K562 (cell line): ENCODE measurements around the gene TXNRD2. TPM values are rescaled to one million over a fixed set of nuclear protein-coding genes. Genes with fewer than 3 reads are reported as not detected.

Experiments
- CEBPB ChIP-seq: fragments of 450-650 bp; IDR thresholded peaks from 2 replicates; pipeline ENCODE4 v1.6.1; 2016; ENCODE audit warnings: missing genetic modification characterization, missing compliant biosample characterization
- MAFK ChIP-seq: IDR thresholded peaks from 2 replicates; pipeline ENCODE4 v1.6.1; 2011; ENCODE audit warnings: low read length, improper control_type of control experiment
- ZFP1 ChIP-seq: fragments of 450-650 bp; formaldehyde crosslinking; IDR thresholded peaks from 2 replicates; pipeline ENCODE4 v1.4.0; 2020; ENCODE audit warnings: mild to moderate bottlenecking, mixed read lengths
- ZNF507 ChIP-seq: conservative IDR thresholded peaks from 2 replicates; pipeline ENCODE4 v1.6.1; 2017; ENCODE audit warnings: missing genetic modification characterization, missing compliant biosample characterization
- ZNF551 ChIP-seq: fragments of 250-450 bp; sonication (Bioruptor Pico); IDR thresholded peaks from 2 replicates; pipeline ENCODE4 v1.5.0; 2021; ENCODE audit warnings: mild to moderate bottlenecking, moderate library complexity
- polyA plus RNA-seq, 8 experiments: library from polyadenylated mRNA; depleted of rRNA in 4 of 8; stranded (reverse) in 5 of 8; unstranded in 3 of 8; fragments of >200 nt; fragmentation: Nextera tagmentation in 2 of 8; fragmentation: Illumina TruSeq in 1 of 8; extraction: Ambion mirVana in 2 of 8; extraction: Trizol in 1 of 8; gene quantifications; 2 replicates each; pipeline versions ENCODE4 v1.2.1 to v1.2.3, GENCODE V29; 2011 to 2014; ENCODE audit warnings: inconsistent platforms in 1 of 8, missing spikeins in 1 of 8
- total RNA-seq, 7 experiments: library from RNA; depleted of rRNA in 6 of 7; stranded (reverse); fragments of >200 nt in 6 of 7; fragmentation: Illumina TruSeq in 2 of 7; extraction: Trizol in 2 of 7; gene quantifications; 2 replicates each; pipeline versions ENCODE4 v1.2.1 to v1.2.3, GENCODE V29; 2011 to 2021; ENCODE audit warnings: low replicate concordance in 1 of 7
- TF ChIP-seq, protein P1 (sequence below): fragments of 450-650 bp; IDR thresholded peaks from 2 replicates; pipeline ENCODE4 v1.6.1; 2017; ENCODE audit warnings: antibody characterized with exemption
- TF ChIP-seq, protein P2 (sequence below): fragments of 250-450 bp; sonication (Bioruptor Pico); IDR thresholded peaks from 2 replicates; pipeline ENCODE4 v1.8.0; 2021; ENCODE audit warnings: borderline replicate concordance, mild to moderate bottlenecking, moderate library complexity; ENCODE audit not compliant: poor library complexity, severe bottlenecking
- TF ChIP-seq, protein P3 (sequence below): sonication (generic); formaldehyde crosslinking; IDR thresholded peaks from 2 replicates; pipeline ENCODE4 v1.8.1; 2023; ENCODE audit warnings: mild to moderate bottlenecking, missing genetic modification reagents
- TF ChIP-seq, protein P4 (sequence below): fragments of 450-650 bp; formaldehyde crosslinking; IDR thresholded peaks from 2 replicates; pipeline ENCODE4 v1.4.0; 2020; ENCODE audit warnings: mild to moderate bottlenecking, moderate library complexity
- TF ChIP-seq, protein P5 (sequence below): IDR thresholded peaks from 2 replicates; pipeline ENCODE4 v1.6.1; 2011; ENCODE audit warnings: borderline replicate concordance, low read depth, mild to moderate bottlenecking, moderate library complexity, low read length; ENCODE audit not compliant: insufficient read depth, poor library complexity, severe bottlenecking

TXNRD2 gene
- total and polyA plus RNA-seq, 9 of the 15 experiments (the other 6 are each of a cell fraction or from before 2014, with no cell fraction given), result 3.3 to 80.2 (median 49.4) TPM

DNA sequence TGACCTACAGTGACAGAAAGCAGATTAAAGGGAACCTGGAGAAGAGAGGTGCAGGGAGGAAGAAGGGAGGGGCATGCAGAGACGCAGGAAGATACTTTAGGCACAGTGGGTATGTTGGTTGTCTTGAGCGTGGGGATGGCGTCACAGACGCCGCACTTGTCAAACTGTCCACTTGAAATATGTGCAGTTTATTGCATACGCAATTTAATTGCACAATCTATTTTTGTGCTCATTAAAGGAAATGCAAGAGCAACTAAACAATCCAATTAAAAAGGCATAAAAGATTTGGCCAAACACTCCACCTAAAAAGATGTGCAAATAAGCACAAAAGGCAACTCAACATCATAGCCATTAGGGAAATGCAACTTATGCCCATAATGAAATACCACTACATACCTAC lies 103.7 kb downstream of the TXNRD2 start (continued):
- TF ChIP-seq ZFP1 (CRISPR knock-in tag) (no peak), MAFK (no peak), ZNF551 (CRISPR knock-in tag) (no peak), CEBPB (tag) (peak; percentile 88), ZNF507 (tag) (no peak)
- TF ChIP-seq, protein P1, sequence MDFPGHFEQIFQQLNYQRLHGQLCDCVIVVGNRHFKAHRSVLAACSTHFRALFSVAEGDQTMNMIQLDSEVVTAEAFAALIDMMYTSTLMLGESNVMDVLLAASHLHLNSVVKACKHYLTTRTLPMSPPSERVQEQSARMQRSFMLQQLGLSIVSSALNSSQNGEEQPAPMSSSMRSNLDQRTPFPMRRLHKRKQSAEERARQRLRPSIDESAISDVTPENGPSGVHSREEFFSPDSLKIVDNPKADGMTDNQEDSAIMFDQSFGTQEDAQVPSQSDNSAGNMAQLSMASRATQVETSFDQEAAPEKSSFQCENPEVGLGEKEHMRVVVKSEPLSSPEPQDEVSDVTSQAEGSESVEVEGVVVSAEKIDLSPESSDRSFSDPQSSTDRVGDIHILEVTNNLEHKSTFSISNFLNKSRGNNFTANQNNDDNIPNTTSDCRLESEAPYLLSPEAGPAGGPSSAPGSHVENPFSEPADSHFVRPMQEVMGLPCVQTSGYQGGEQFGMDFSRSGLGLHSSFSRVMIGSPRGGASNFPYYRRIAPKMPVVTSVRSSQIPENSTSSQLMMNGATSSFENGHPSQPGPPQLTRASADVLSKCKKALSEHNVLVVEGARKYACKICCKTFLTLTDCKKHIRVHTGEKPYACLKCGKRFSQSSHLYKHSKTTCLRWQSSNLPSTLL, result no peak
- TF ChIP-seq, protein P2, sequence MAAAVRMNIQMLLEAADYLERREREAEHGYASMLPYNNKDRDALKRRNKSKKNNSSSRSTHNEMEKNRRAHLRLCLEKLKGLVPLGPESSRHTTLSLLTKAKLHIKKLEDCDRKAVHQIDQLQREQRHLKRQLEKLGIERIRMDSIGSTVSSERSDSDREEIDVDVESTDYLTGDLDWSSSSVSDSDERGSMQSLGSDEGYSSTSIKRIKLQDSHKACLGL (CRISPR knock-in tag), result no peak
- TF ChIP-seq, protein P3, sequence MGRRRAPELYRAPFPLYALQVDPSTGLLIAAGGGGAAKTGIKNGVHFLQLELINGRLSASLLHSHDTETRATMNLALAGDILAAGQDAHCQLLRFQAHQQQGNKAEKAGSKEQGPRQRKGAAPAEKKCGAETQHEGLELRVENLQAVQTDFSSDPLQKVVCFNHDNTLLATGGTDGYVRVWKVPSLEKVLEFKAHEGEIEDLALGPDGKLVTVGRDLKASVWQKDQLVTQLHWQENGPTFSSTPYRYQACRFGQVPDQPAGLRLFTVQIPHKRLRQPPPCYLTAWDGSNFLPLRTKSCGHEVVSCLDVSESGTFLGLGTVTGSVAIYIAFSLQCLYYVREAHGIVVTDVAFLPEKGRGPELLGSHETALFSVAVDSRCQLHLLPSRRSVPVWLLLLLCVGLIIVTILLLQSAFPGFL (CRISPR knock-in tag), result no peak
- TF ChIP-seq, protein P4, sequence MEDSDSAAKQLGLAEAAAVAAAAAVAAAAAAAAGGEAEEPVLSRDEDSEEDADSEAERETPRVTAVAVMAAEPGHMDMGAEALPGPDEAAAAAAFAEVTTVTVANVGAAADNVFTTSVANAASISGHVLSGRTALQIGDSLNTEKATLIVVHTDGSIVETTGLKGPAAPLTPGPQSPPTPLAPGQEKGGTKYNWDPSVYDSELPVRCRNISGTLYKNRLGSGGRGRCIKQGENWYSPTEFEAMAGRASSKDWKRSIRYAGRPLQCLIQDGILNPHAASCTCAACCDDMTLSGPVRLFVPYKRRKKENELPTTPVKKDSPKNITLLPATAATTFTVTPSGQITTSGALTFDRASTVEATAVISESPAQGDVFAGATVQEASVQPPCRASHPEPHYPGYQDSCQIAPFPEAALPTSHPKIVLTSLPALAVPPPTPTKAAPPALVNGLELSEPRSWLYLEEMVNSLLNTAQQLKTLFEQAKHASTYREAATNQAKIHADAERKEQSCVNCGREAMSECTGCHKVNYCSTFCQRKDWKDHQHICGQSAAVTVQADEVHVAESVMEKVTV (CRISPR knock-in tag), result no peak
- TF ChIP-seq, protein P5, sequence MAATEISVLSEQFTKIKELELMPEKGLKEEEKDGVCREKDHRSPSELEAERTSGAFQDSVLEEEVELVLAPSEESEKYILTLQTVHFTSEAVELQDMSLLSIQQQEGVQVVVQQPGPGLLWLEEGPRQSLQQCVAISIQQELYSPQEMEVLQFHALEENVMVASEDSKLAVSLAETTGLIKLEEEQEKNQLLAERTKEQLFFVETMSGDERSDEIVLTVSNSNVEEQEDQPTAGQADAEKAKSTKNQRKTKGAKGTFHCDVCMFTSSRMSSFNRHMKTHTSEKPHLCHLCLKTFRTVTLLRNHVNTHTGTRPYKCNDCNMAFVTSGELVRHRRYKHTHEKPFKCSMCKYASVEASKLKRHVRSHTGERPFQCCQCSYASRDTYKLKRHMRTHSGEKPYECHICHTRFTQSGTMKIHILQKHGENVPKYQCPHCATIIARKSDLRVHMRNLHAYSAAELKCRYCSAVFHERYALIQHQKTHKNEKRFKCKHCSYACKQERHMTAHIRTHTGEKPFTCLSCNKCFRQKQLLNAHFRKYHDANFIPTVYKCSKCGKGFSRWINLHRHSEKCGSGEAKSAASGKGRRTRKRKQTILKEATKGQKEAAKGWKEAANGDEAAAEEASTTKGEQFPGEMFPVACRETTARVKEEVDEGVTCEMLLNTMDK, result no peak
